Fibroblast of lung (primary cell): ENCODE data around the gene NPIPB6. TPM values are rescaled to one million over a fixed set of nuclear protein-coding genes. Genes with fewer than 3 reads are reported as not detected.
"Not testable (repeated sequence)": the region's sequence is repeated elsewhere in the genome, so short reads cannot be mapped to it uniquely, and the experiment has no call there.

Experiments used
- DNase-seq, 2 donors: peaks; one replicate each; pipeline versions ENCODE4 v3.0.0 to v3.0.0-alpha.2; 2010; ENCODE audit warnings: low read depth in 2 of 2
- H2AFZ ChIP-seq: 2 replicates; pipeline ENCODE4 v1.5.1; 2012; ENCODE audit warnings: low read length, control low read depth, inconsistent platforms
- H3K27ac ChIP-seq: 2 replicates; pipeline ENCODE4 v1.5.1; 2011; ENCODE audit warnings: low read length, control low read depth; ENCODE audit not compliant: insufficient read depth
- H3K27me3 ChIP-seq: 2 replicates; pipeline ENCODE4 v1.5.1; 2011; ENCODE audit warnings: mild to moderate bottlenecking, low read length; ENCODE audit not compliant: control insufficient read depth, insufficient read depth
- H3K36me3 ChIP-seq: 2 replicates; pipeline ENCODE4 v1.5.1; 2011; ENCODE audit warnings: low read length; ENCODE audit not compliant: control insufficient read depth, insufficient read depth
- H3K4me1 ChIP-seq: 2 replicates; pipeline ENCODE4 v1.5.1; 2011; ENCODE audit warnings: low read length; ENCODE audit not compliant: control insufficient read depth, insufficient read depth; ENCODE audit errors: extremely low read depth
- H3K4me2 ChIP-seq: 2 replicates; pipeline ENCODE4 v1.5.1; 2011; ENCODE audit warnings: low read length, control low read depth; ENCODE audit not compliant: insufficient read depth; ENCODE audit errors: extremely low read depth
- H3K4me3 ChIP-seq, 4 experiments: fragments of 200-600 bp in 1 of 4; sonication (generic) in 1 of 4; replicated peaks in 1 of 4; 2 replicates each; pipeline ENCODE4 v1.5.1; 2011 to 2016; ENCODE audit warnings: low read length in 4 of 4, low read depth in 3 of 4, mild to moderate bottlenecking in 3 of 4, control low read depth in 2 of 4, inconsistent platforms in 1 of 4, mixed read lengths in 1 of 4; ENCODE audit not compliant: insufficient read depth in 1 of 4; ENCODE audit errors: control extremely low read depth in 1 of 4
- H3K79me2 ChIP-seq: 2 replicates; pipeline ENCODE4 v1.5.1; 2012; ENCODE audit warnings: mild to moderate bottlenecking, low read length, inconsistent platforms; ENCODE audit not compliant: control insufficient read depth, insufficient read depth
- H3K9ac ChIP-seq: 2 replicates; pipeline ENCODE4 v1.5.1; 2011; ENCODE audit warnings: mild to moderate bottlenecking, low read length, control low read depth; ENCODE audit not compliant: insufficient read depth
- H3K9me3 ChIP-seq: 2 replicates; pipeline ENCODE4 v1.5.1; 2012; ENCODE audit warnings: low read depth, low read length; ENCODE audit not compliant: control insufficient read depth, insufficient read depth
- H4K20me1 ChIP-seq: 2 replicates; pipeline ENCODE4 v1.5.1; 2011; ENCODE audit warnings: low read length; ENCODE audit not compliant: control insufficient read depth, insufficient read depth; ENCODE audit errors: extremely low read depth
- polyA plus RNA-seq, 2 donors: library from polyadenylated mRNA; depleted of rRNA in 1 of 2; stranded (reverse) in 1 of 2; unstranded in 1 of 2; fragments of >200 nt; gene quantifications; 2 replicates each; pipeline ENCODE4 v1.2.1, GENCODE V29; 2011 to 2012; ENCODE audit warnings: missing spikeins in 1 of 2
- total RNA-seq: library from RNA; depleted of rRNA; stranded (reverse); fragments of >200 nt; gene quantifications from 2 replicates; pipeline ENCODE4 v1.2.1, GENCODE V29; 2014

NPIPB6 gene
- total and polyA plus RNA-seq, 2 donors (not counting 1 experiment from before 2014, with no cell fraction given) = 0.23 to 0.66 TPM

- not testable (repeated sequence) for H3K9me3 ChIP-seq, DNase-seq
Measured at GRCh38 chr16:28375115-28375514, 11.8 kb upstream of the NPIPB6 start.

GRCh38 chr16:28374281-28374680 is 11.0 kb upstream of the NPIPB6 start:
- not testable (repeated sequence) for H3K4me3 ChIP-seq, H3K4me2 ChIP-seq, DNase-seq, H3K36me3 ChIP-seq, H2AFZ ChIP-seq, H3K27ac ChIP-seq, H3K9ac ChIP-seq, H4K20me1 ChIP-seq, H3K4me1 ChIP-seq, H3K9me3 ChIP-seq, H3K79me2 ChIP-seq, H3K27me3 ChIP-seq

More at GRCh38 chr16:28375115-28375514, 11.8 kb upstream of the NPIPB6 start:
- H3K4me3 ChIP-seq, H3K36me3 ChIP-seq, H3K4me1 ChIP-seq, H3K4me2 ChIP-seq, H3K79me2 ChIP-seq, H3K9ac ChIP-seq, H3K27ac ChIP-seq, H4K20me1 ChIP-seq, H3K27me3 ChIP-seq, H2AFZ ChIP-seq: not testable (repeated sequence)

GRCh38 chr16:28367926-28368325 is 4.6 kb upstream of the NPIPB6 start:
- not testable (repeated sequence) for H3K4me2 ChIP-seq, H3K4me1 ChIP-seq, H3K9me3 ChIP-seq, H2AFZ ChIP-seq, H3K27me3 ChIP-seq, H3K4me3 ChIP-seq, H3K79me2 ChIP-seq, H3K9ac ChIP-seq, H3K36me3 ChIP-seq, H4K20me1 ChIP-seq, DNase-seq, H3K27ac ChIP-seq

- not testable (repeated sequence) for H3K27ac ChIP-seq, H3K36me3 ChIP-seq, DNase-seq, H3K79me2 ChIP-seq, H3K4me1 ChIP-seq, H3K4me2 ChIP-seq, H2AFZ ChIP-seq, H3K4me3 ChIP-seq, H3K9me3 ChIP-seq, H4K20me1 ChIP-seq, H3K27me3 ChIP-seq, H3K9ac ChIP-seq
Measured at GRCh38 chr16:28364268-28365173, 1.2 kb upstream of the NPIPB6 start.

GRCh38 chr16:28362600-28362999 is 708 bp downstream of the NPIPB6 start:
- not testable (repeated sequence) for H4K20me1 ChIP-seq, H3K9me3 ChIP-seq, H3K4me1 ChIP-seq, H3K9ac ChIP-seq, H3K27ac ChIP-seq, H3K27me3 ChIP-seq, DNase-seq, H3K36me3 ChIP-seq, H3K79me2 ChIP-seq, H3K4me3 ChIP-seq, H2AFZ ChIP-seq, H3K4me2 ChIP-seq

- H3K79me2 ChIP-seq, H3K27me3 ChIP-seq, H3K9ac ChIP-seq, DNase-seq, H3K4me1 ChIP-seq, H2AFZ ChIP-seq, H3K36me3 ChIP-seq, H3K27ac ChIP-seq, H3K4me2 ChIP-seq, H3K4me3 ChIP-seq, H4K20me1 ChIP-seq, H3K9me3 ChIP-seq: not testable (repeated sequence)
Measured at GRCh38 chr16:28338230-28338629, 25.1 kb downstream of the NPIPB6 start.
